ENCODE measurements around the gene GPR15.

GPR15 gene

GRCh38 chr3:98540346-98540745 is 8.6 kb downstream of the GPR15 start:
- no peak for DNase-seq (ENCODE audit: low spot score in 2 of 2)
- in situ Hi-C loops (cut with MboI; ENCODE audit: low sequenced_read_pairs), result no loop called here
- Histone ChIP-seq H3K4me1 (no peaks in the 10 kb centered on the region), H3K4me3 (no peak overlapping the region), H3K27me3 (ENCODE audit: low read depth) (peaks cover 3% of the 10 kb centered on the region; the same call in 1 of the 2 replicates), H3K9me3 (no peaks in the 10 kb centered on the region), H3K36me3 (replicated peaks) (no peaks in the 10 kb centered on the region)

DNA sequence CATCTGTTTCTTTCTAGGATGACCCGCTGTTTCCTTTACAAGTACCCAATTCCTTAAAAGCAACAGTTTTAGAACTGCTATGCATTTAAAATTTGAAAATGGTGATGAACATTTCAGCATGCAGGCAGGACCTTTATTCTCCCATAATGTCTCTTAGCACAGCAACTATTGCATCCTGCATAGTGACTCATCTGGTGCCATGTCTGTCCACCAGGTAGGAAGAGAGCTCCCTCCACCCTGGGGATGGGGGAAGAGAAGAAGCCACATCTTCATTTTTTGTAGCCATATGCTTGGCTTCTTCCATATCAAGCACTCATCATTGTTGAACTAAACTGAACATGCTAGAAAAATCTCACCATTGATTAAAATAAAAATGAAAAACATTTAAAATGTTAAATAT is 9.9 kb downstream of the GPR15 start:
- Histone ChIP-seq H3K9me3 (no peaks in the 10 kb centered on the region), H3K4me1 (no peaks in the 10 kb centered on the region), H3K36me3 (replicated peaks) (no peaks in the 10 kb centered on the region), H3K27me3 (ENCODE audit: low read depth) (peaks cover 3% of the 10 kb centered on the region; the same call in 1 of the 2 replicates), H3K4me3 (no peak overlapping the region)
- DNase-seq (ENCODE audit: low spot score in 2 of 2), result no peak
- in situ Hi-C loops (cut with MboI; ENCODE audit: low sequenced_read_pairs), result no loop called here

GRCh38 chr3:98542623-98543022 is 10.8 kb downstream of the GPR15 start:
- DNase-seq (ENCODE audit: low spot score in 2 of 2), result no peak

DNA sequence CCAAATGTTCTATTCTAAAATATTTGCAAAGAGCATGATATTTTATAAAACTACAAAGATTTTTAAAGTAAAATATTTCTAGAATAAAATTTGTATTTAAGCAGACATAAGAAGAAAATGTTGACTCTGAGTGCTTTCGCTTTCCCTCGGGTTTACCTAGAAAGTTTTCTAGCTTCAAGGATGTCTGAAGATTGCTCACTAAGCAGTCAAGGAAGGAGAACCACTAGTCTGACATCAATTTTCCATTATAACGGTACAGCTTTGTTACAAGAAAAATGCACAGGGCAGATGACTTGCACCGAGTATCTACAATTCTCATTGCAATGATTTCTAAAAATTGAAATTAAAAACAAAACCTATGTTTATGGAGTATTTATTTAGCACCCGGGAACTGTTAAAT is 14.2 kb downstream of the GPR15 start:
- in situ Hi-C loops (cut with MboI; ENCODE audit: low sequenced_read_pairs), result no loop called here
- no peak for DNase-seq (ENCODE audit: low spot score in 2 of 2)
- no peaks in the 10 kb centered on the region for H3K4me1 ChIP-seq

More at GRCh38 chr3:98542623-98543022, 10.8 kb downstream of the GPR15 start:
- Histone ChIP-seq H3K4me1 (no peaks in the 10 kb centered on the region), H3K36me3 (replicated peaks) (no peaks in the 10 kb centered on the region), H3K27me3 (ENCODE audit: low read depth) (peaks cover 3% of the 10 kb centered on the region; the same call in 1 of the 2 replicates), H3K4me3 (no peak overlapping the region), H3K9me3 (no peaks in the 10 kb centered on the region)
- in situ Hi-C loops (cut with MboI; ENCODE audit: low sequenced_read_pairs), result no loop called here

GRCh38 chr3:98548544-98548943 is 16.8 kb downstream of the GPR15 start:
- no peaks in the 10 kb centered on the region for H3K9me3 ChIP-seq
- no peaks in the 10 kb centered on the region for H3K36me3 ChIP-seq (replicated peaks)
- H3K4me3 ChIP-seq, result no peak overlapping the region
- peaks cover 3% of the 10 kb centered on the region; the same call in 1 of the 2 replicates for H3K27me3 ChIP-seq (ENCODE audit: low read depth)
- DNase-seq (ENCODE audit: low spot score in 2 of 2), result no peak
- in situ Hi-C loops (cut with MboI; ENCODE audit: low sequenced_read_pairs), result no loop called here
- H3K4me1 ChIP-seq, result no peaks in the 10 kb centered on the region

More for the DNA sequence above, 14.2 kb downstream of the GPR15 start:
- Histone ChIP-seq H3K4me3 (no peak overlapping the region), H3K9me3 (no peaks in the 10 kb centered on the region), H3K27me3 (ENCODE audit: low read depth) (peaks cover 3% of the 10 kb centered on the region; the same call in 1 of the 2 replicates), H3K36me3 (replicated peaks) (no peaks in the 10 kb centered on the region)

DNA sequence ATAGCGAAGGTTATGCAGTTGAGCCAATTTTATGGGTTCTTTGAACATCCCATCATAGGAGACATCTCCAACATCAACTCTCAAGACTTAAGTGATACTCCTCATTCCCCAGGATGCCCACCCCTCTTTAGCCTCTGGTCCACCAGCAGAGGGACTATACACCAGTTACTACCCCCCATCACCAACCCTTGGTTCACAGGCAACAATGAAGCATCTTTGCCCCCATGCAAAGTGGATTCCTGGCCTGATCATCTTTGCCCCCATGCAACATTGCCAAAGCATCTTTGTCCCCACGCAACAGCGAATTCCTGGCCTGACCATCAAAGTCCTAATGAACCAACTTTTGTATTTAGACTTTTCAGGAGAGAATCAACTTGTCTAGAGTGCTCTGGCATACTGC is 19.1 kb downstream of the GPR15 start:
- Histone ChIP-seq H3K27me3 (ENCODE audit: low read depth) (peaks cover under 1% of the 10 kb centered on the region; the same call in 1 of the 2 replicates), H3K9me3 (no peaks in the 10 kb centered on the region), H3K4me1 (no peaks in the 10 kb centered on the region; the same call in 1 of the 2 replicates), H3K36me3 (replicated peaks) (no peaks in the 10 kb centered on the region), H3K4me3 (no peak overlapping the region)
- in situ Hi-C loops (cut with MboI; ENCODE audit: low sequenced_read_pairs), result no loop called here
- no peak for DNase-seq (ENCODE audit: low spot score in 2 of 2)

DNA sequence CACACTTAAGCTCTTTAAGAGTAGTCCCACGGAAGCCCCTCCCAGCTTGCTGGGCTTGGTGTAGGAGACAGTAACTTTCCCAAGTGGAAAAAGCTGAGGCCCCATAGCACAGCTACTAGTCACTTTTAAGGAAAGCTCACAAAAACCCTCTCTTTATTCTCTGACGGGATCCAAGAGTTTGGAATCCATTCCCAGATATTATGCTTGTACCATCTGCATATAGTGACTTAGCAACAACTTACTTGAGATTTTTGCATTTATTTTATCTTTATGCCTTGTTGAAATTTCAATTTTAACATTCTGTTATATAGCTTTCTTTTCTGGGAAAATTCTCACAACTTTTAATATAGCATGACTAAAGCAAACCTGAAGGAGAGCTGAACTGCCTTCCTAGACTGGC is 19.5 kb downstream of the GPR15 start:
- Histone ChIP-seq H3K9me3 (no peaks in the 10 kb centered on the region), H3K4me3 (no peak overlapping the region), H3K36me3 (replicated peaks) (no peaks in the 10 kb centered on the region), H3K27me3 (ENCODE audit: low read depth) (peaks cover 4% of the 10 kb centered on the region; the same call in 1 of the 2 replicates), H3K4me1 (no peaks in the 10 kb centered on the region; the same call in 1 of the 2 replicates)
- in situ Hi-C loops (cut with MboI; ENCODE audit: low sequenced_read_pairs), result no loop called here
- no peak for DNase-seq (ENCODE audit: low spot score in 2 of 2)

GRCh38 chr3:98551754-98552153 is 20.0 kb downstream of the GPR15 start:
- H3K9me3 ChIP-seq, result no peaks in the 10 kb centered on the region

GRCh38 chr3:98552232-98553020 is 20.6 kb downstream of the GPR15 start:
- Histone ChIP-seq H3K9me3 (no peaks in the 10 kb centered on the region), H3K27me3 (ENCODE audit: low read depth) (peaks cover 8% of the 10 kb centered on the region; the same call in 1 of the 2 replicates), H3K4me3 (no peak overlapping the region), H3K4me1 (no peaks in the 10 kb centered on the region; the same call in 1 of the 2 replicates), H3K36me3 (replicated peaks) (no peaks in the 10 kb centered on the region)
- DNase-seq (ENCODE audit: low spot score in 2 of 2), result no peak
- in situ Hi-C loops (cut with MboI; ENCODE audit: low sequenced_read_pairs), result no loop called here

More at GRCh38 chr3:98551754-98552153, 20.0 kb downstream of the GPR15 start:
- in situ Hi-C loops (cut with MboI; ENCODE audit: low sequenced_read_pairs), result no loop called here
- Histone ChIP-seq H3K27me3 (ENCODE audit: low read depth) (peaks cover 4% of the 10 kb centered on the region; the same call in 1 of the 2 replicates), H3K4me1 (no peaks in the 10 kb centered on the region; the same call in 1 of the 2 replicates), H3K4me3 (no peak overlapping the region), H3K36me3 (replicated peaks) (no peaks in the 10 kb centered on the region)
- DNase-seq (ENCODE audit: low spot score in 2 of 2), result no peak

GRCh38 chr3:98553021-98553563 is 21.3 kb downstream of the GPR15 start:
- no peak for DNase-seq (ENCODE audit: low spot score in 2 of 2)
- H3K36me3 ChIP-seq (replicated peaks), result no peaks in the 10 kb centered on the region
- no peak overlapping the region for H3K4me3 ChIP-seq
- peaks cover 8% of the 10 kb centered on the region; the same call in 1 of the 2 replicates for H3K27me3 ChIP-seq (ENCODE audit: low read depth)
- no peaks in the 10 kb centered on the region for H3K9me3 ChIP-seq
- H3K4me1 ChIP-seq, result no peaks in the 10 kb centered on the region; the same call in 1 of the 2 replicates
- in situ Hi-C loops (cut with MboI; ENCODE audit: low sequenced_read_pairs), result no loop called here

GRCh38 chr3:98553753-98554152 is 22.0 kb downstream of the GPR15 start:
- no peaks in the 10 kb centered on the region for H3K36me3 ChIP-seq (replicated peaks)
- no peak for DNase-seq (ENCODE audit: low spot score in 2 of 2)
- in situ Hi-C loops (cut with MboI; ENCODE audit: low sequenced_read_pairs), result no loop called here
- no peaks in the 10 kb centered on the region; the same call in 1 of the 2 replicates for H3K4me1 ChIP-seq
- H3K27me3 ChIP-seq (ENCODE audit: low read depth), result peaks cover 8% of the 10 kb centered on the region; the same call in 1 of the 2 replicates
- no peaks in the 10 kb centered on the region for H3K9me3 ChIP-seq
- no peak overlapping the region for H3K4me3 ChIP-seq

DNA sequence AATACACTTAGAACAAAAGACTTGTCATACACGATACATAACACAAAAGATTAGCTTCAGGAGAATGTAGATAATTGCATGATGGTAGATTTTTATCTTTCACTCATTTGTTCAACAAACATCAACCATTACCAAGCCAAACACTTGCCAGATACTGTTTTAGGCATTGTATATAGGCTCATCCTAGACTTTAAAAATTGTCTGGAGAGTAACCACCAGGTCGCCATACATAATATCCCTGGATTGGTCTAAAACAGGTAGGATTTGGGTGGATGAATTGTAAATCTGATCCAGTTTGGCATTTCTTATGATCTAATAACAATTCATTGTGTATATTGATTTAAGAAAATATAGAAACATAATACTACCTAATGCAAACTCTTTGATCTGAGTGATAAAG is 22.8 kb downstream of the GPR15 start:
- no peaks in the 10 kb centered on the region for H3K9me3 ChIP-seq
- peaks cover 8% of the 10 kb centered on the region; the same call in 1 of the 2 replicates for H3K27me3 ChIP-seq (ENCODE audit: low read depth)
- H3K4me1 ChIP-seq, result no peaks in the 10 kb centered on the region; the same call in 1 of the 2 replicates
- DNase-seq (ENCODE audit: low spot score in 2 of 2), result no peak
- in situ Hi-C loops (cut with MboI; ENCODE audit: low sequenced_read_pairs), result no loop called here
- no peak overlapping the region for H3K4me3 ChIP-seq
- no peaks in the 10 kb centered on the region for H3K36me3 ChIP-seq (replicated peaks)

DNA sequence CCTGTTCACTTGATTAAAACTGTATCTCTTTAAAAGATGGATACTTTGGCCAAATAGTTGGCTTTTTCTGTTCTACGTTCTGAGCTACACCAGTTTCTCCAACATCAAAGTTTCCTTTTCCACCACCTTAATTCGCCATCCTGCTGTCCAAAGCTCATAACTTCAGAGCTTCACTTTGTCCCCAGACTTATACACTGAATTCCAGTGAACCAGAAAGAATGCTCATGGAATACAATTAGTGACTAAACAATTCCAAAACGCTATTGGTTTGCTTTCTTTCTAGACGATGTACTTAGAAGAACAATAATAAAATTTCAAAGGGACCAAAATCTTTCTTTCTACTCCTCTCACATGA is 23.2 kb downstream of the GPR15 start:
- Histone ChIP-seq H3K9me3 (no peaks in the 10 kb centered on the region), H3K27me3 (ENCODE audit: low read depth) (peaks cover 8% of the 10 kb centered on the region; the same call in 1 of the 2 replicates), H3K36me3 (replicated peaks) (no peaks in the 10 kb centered on the region), H3K4me1 (no peaks in the 10 kb centered on the region; the same call in 1 of the 2 replicates), H3K4me3 (no peak overlapping the region)
- in situ Hi-C loops (cut with MboI; ENCODE audit: low sequenced_read_pairs), result no loop called here
- DNase-seq (ENCODE audit: low spot score in 2 of 2), result no peak
